GM12801 (cell line): ENCODE results near the gene PNPT1.

Experiments
- TF ChIP-seq, protein P1 (sequence below): IDR thresholded peaks from one replicate; pipeline ENCODE4 v1.5.1; 2011; ENCODE audit warnings: control low read depth; ENCODE audit not compliant: insufficient read length; ENCODE audit errors: extremely low read depth

PNPT1 gene

DNA sequence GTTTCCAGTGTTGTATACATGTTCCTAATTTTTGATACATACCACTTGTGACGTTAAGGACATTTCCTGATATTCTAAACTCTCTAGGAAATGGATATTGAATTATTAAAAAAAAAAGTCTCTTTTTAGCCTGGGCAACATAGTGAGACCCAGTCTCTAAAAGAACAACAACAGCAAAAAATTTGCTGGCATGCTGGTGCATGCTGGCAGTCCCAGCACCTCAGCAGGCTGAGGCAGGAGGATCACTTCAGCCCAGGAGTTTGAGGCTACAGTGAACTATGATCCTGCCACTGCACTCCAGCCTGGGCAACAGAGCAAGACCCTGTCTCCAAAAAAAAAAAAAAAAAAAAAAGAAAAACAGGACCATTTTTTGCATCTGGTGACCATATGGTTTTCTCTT, 65.7 kb downstream of the PNPT1 start:
- TF ChIP-seq, protein P1, sequence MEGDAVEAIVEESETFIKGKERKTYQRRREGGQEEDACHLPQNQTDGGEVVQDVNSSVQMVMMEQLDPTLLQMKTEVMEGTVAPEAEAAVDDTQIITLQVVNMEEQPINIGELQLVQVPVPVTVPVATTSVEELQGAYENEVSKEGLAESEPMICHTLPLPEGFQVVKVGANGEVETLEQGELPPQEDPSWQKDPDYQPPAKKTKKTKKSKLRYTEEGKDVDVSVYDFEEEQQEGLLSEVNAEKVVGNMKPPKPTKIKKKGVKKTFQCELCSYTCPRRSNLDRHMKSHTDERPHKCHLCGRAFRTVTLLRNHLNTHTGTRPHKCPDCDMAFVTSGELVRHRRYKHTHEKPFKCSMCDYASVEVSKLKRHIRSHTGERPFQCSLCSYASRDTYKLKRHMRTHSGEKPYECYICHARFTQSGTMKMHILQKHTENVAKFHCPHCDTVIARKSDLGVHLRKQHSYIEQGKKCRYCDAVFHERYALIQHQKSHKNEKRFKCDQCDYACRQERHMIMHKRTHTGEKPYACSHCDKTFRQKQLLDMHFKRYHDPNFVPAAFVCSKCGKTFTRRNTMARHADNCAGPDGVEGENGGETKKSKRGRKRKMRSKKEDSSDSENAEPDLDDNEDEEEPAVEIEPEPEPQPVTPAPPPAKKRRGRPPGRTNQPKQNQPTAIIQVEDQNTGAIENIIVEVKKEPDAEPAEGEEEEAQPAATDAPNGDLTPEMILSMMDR = no peak

DNA sequence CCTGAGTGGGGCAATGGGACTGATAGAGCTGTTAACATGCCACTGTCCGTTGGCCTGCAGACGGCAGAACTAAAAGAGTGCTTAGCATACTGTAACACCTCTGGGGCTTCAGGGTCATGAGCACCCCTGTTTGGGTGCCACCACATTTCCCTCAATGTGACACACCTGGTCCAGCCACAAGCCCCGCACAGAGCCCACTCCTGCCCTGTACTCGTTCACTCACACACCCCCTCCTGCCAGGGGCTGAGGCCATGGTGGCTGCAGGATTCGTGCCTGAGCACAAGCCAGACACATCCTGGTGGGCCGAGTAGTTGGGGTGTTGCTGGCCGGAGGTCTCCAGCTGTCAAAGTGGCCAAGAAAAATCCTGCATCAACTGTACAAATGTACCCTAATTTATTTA, 71.8 kb downstream of the PNPT1 start:
- TF ChIP-seq, protein P1 = no peak

DNA sequence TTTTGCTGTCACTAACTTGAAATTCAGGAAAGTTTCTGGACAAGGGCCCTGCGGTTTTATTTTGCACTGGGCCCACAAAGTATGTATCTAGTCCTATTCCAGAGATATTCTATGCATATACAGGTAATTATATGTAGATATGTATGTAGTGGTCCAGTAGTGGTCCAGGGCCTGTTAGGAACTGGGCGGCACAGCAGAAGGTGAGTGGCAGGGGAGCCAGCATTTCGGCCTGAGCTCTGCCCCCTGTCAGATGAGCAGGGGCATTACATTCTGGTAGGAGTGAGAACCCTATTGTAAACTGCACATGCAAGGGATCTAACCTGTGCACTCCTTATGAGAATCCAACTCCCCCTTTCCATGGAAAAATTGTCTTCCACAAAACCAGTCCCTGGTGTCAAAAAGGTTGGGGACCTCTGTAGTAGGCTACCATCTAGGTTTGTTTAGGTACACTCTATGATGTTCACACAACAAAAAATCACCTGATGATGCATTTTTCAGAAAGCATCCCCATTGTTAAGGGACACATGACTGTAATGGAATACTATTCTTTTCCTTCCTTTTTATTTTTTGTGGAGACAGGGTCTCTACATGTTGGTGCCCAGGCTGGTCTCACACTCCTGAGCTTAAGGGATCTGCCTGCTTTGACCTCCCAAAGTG, 73.4 kb downstream of the PNPT1 start:
- TF ChIP-seq, protein P1 = no peak

DNA sequence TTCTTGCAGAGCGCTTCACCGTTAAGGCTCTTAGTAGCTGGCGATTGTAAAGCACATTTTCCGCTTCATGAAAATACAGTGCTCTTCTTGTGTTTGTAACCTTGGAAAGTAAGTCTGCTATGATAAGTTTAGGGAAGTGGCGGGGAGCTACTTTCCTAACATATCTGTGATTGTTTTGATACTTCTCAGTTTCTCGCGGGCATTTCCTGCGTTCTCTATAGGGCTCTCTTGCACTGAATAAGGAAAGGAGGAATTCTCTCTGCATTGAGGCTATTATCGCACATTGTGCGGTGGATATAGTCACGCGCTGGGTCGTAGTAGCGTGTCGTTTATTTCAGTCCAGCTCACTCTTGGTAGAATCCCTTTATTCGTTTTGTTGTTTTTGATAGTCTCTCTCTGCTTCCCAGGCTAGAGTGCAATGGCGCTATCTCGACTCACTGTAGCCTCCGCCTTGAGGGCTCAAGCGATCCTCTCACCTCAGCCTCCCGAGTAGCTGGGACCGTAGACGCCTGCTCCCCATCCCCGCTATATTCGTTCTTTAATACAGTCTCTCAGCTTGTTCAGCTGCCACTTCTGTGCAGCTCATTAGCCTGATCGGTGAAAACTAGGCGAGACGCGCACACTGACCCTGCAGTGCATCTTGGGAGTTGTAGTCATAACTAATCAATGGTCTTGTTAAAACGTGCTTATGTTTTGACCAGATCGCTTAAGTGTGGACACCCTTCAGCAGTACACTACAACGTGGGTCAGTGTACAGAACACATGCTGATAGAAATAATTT, 75.2 kb downstream of the PNPT1 start:
- TF ChIP-seq, protein P1 = no peak

DNA sequence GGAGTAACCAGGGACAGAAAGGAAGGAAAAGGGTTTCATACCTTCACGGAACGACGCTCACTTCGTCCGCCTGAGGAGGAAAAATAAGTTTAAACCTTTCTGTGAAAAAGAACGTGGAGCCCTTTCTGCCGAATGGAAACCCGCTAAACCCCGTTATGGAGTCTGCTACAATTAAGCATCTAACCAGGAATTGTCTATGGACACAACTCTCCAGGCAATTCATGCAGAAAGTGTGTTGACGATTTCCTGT, 75.7 kb downstream of the PNPT1 start:
- TF ChIP-seq, protein P1 = no peak

DNA sequence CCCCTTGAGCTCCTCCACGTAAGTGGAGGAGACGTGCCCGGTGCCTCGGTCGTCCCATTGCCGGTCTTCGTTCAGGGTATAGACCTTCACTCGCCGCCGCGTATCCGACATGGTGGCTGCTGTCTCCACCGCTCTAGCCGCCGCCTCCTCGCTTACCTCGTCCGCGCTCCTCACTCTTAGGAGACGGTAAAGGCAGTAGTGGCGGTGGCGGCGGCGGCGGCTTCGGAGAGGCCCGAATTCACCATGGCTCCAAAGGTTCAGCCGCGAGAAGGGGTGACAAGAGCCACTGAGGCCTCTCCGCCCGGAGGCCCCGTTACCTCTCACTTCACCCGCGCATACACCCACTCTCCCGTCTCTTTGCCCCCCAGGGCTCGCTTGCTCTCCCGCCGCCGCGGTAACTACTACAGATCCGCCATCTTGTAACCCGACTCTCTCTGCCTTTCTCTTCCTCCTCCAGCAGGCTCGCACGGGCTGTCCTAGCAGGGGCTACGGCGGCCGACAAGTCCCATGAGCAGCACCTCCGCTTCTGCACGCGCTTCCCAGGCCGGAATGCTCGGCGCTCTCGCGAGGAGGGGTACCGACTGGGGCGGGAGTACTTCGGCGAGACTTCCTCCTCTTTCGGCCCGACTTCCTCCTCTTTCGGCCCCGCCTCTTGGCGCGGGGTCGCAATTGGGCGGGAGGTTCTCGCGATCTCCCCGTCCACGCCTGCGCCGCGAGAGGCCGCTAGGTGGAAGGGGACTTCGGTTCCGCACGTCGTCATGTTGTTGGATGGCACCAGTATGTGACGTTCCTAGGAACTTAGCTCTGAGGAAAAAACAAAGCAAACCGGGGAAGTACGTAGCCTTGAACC, 76.2 kb downstream of the PNPT1 start, which contains the start of gene PPP4R3B:
PPP4R3B (minus strand) TSS at position 448 of the 850 bp plus-strand sequence; CDS start at position 111, 337 bp downstream.
- TF ChIP-seq, protein P1 = no peak

DNA sequence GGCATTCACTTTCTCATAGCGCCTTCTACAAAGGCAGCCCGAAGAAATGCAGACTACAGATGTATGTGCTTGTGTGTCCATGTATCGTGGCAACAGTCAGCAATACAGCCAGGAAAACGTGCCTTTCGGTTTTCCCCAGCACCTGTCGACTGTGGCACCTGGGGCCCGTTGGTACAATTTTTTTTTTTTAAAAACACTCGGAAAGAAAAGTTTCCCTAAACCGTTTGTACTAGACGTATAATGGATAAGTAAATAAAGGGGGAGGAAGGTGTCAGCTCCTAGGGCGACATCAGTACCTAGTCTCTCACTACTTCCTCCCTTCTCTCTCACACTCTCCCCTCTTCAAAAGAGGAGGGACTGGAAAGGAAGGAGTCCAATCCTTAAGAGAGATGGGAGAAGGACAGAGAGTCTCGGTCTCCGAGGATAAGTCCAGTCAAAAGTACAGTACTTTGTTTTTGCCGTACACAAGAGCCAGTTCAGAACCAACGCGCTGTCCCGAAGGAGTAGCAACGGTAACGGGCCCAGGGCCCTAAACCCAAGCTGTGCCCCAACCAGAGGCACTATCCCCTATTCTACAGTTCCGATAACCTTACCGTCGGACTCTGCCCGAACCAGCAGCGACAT, 77.0 kb downstream of the PNPT1 start:
- TF ChIP-seq, protein P1 = no peak
